Measurements from ENCODE around the gene NPHP1.
"Not testable (repeated sequence)": the region's sequence is repeated elsewhere in the genome, so short reads cannot be mapped to it uniquely, and the experiment has no call there.

NPHP1 gene

DNA sequence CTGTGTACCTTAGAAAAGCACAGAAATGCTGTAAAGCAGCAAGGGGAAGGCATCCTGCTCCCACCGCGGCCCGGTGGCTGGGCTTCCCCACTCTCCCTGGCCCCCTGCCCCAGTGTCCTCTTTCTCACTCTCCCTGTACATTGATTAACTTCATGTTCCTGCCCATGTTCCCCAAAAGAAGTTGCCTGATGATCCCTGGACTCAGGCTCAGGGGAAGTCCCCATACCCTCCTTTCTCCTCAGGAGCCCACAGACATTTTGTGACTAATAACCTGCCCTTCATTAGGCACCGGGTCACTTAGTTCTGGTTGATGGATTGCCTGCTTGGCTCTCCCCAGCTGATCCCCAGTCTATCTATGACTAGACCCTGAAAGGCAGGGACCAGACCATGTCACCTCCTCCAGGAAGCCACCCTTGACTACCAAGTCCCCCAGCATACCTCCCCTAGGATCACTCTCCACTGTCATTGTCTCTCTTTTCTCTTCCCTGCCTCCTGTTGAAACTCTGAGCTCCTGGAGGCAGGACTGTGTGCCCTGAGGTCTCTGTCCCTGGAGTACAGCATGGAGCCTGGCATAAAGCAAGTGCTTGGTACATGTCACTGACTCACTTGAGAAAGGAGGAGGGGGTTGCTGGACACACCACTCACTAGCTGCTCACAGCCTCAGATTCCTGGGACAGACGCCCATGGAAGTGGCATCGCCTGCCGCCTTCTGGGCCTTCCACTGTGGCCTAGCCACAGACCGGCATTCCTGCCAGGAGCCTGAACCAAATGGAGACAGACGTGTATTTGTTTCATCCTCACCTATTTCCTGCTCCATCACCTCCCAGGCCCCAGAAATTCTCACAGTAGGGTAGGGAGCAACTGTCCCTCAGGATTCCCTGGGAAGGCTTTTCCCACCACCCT lies 102.7 kb downstream of the NPHP1 start:
- no peak for DNase-seq

DNA sequence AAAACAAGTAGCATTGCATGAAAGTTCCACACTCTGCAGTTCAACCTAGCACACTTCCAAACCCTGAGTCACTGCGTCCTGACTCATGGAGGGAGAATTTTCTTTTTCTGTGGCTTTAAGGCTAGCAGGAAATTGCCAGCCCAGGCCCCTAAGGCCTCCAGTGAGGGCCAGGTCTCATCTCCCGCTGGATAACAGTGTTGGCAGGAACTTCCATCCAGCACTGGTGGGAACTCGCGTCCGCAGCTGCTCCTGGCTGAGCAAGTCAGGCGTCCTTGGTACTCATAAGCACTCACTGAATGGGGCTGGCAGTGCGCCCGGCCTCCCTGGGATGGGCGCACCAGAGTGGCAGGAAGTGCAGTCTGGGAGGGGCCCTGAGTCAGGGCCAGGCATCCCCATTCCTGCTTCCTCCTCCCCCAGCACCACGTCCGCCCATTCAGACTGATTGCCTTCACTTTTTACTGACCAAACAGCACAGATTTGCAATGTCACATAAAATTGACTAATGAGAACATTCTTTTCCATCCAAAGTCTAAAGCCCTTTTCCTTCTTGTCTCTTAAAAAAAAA lies 103.5 kb downstream of the NPHP1 start:
- no peak for DNase-seq

DNA sequence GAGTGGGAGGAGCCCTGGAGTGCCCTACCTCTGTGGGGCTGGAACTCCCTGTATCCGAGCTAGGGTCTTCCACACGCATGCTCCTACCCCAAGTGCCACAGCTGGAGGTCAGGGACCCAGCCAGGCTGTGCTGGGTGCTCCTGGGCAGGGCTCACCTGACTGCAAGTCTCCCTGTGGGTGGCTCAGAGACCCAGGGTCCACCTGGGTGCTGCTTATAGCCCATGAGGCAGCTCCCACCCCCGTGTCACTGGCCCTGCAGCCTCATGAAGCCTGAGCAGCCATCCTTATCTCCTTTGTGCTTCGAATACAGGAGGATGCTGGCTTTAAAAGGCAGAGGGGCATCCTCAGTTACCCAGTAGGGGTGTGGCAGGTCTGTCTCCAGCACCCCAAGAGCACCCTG lies 103.9 kb downstream of the NPHP1 start:
- DNase-seq, result not testable (repeated sequence)

DNA sequence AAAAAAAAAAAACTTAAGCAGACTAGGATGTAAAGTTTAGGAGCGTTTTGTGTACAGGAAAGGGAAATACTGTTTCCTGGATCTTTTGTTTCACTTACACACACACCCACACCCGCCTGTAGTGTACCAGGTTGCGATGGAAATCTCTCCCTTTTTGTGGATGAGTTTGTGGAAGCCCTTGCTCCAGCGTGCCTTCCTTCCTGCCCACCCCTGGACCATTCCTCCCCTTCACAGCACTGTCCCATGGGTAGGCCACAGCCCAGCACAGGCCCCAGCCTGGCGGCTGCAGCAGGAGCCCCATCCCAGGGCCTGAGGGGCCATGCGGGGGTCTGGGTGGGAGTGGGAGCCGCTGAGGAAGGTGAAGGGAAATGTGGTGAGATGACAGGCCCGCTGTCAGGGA lies 104.3 kb downstream of the NPHP1 start:
- no peak for DNase-seq

DNA sequence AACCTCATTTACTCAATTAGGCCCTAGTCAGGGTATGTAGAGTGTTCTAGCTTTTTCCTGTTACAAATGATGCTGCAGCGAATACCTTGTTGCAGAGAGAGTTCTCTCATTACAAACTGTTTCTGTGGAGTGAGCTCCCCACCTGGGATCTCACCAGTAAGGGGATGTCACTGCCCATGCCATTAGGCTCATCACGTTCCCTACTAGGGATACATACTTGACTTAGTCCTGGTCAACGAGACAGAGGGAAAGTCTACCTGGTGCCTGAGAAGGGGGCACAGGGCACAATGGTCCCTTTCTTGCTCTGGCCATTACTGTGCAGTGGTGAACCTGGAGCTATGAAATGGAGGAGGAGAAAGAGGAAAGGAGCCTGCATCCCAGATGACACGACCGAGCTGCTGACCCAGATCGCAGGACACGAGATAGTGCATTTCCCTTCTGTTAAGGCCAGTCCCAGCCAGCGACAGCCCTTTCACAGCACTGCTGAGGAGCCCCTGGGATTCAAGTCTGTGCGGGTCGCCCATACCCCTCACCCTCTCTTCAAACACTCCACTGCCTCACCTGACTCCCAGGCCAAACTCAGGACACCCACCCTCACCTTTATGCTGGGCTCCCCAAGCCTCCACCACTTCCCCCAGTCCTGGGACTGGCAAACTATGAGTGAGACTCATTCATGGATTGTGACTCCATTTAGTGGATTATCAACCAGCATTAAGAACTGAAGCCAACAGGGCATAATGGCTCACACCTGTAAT lies 105.2 kb downstream of the NPHP1 start:
- DNase-seq, result no peak

DNA sequence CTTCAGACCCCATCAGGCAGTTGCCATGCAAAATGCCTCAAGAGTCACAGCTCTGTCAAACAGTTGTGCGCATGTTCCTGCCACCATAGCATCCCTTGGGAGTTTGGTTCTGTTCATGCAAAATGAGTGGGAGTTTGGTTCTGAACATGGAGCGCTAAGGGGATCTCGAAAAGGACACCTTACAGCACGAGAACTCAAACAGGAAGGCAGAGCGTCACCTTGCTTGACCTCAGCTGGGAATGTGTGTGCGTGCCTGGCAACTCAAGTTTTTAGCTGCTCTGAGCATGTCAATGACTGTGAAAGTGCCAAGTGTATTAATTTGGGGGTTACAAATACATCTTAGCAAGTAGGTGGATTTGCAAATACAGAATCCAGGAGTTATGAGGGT lies 105.8 kb downstream of the NPHP1 start:
- DNase-seq, result no peak

DNA sequence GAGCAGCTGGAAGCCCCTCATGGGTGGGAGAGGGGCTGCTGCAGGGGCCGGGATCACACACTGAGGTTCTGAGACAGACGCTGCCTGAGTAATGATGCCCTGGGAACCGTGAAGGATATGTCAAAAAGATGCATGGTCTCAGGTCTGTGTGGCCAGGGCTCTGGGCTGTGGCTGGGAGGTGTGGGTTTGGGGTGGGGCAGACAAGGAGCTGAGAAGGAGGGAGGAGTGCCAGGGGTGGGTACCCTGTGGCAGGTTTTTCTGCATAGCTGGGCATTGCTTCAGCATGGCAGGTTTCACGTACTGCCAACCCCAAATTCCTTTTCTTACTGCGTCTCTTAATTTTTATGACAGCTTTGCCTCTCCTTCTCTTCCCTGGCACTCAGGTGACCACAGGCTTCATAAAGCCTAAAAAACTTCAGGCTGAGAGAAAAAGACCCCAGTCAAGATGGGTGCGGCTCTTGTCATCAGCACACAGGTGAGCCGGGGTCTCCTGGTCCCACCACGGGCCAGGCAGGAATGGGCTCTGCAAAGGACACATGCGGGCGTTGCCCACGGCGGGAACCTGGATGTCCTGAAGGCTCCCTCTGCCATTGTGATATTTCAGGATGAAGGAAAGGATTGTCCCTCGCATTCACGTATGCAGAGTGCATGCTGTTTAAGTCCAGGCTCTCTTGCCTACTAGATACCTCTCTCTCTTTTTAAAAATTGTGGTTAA lies 107.2 kb downstream of the NPHP1 start:
- DNase-seq, result no peak

DNA sequence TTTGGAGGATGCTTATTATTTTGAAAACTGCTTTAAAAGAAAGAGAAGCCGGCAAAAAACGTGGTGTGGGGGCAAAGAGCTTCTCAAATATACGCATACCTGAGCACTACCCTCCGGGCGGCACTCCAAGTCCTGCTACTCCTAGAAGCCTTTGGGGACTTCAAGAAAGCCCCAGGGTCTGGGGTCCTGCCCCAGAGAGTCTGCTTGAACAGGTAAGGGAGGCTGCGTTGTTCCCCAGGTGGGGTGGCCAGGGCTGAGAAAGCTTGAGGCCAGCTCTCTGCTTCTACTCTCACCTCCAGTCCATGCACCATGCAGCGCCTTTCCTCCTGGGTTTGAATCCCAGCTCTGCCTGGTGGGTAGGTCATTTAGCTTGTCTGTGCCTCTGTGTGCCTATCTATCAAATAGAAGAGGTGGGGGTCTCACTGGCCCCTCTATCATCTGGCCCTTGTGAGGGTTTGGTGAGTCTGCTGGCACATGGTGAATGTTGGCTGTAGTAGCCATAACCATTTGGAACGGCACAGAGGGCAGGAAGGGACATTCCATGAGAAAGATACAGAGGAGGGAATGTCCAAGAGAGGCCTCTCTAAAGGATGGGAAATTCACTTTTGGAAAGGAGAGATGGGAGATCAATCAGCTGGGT lies 108.7 kb downstream of the NPHP1 start:
- DNase-seq, result no peak

DNA sequence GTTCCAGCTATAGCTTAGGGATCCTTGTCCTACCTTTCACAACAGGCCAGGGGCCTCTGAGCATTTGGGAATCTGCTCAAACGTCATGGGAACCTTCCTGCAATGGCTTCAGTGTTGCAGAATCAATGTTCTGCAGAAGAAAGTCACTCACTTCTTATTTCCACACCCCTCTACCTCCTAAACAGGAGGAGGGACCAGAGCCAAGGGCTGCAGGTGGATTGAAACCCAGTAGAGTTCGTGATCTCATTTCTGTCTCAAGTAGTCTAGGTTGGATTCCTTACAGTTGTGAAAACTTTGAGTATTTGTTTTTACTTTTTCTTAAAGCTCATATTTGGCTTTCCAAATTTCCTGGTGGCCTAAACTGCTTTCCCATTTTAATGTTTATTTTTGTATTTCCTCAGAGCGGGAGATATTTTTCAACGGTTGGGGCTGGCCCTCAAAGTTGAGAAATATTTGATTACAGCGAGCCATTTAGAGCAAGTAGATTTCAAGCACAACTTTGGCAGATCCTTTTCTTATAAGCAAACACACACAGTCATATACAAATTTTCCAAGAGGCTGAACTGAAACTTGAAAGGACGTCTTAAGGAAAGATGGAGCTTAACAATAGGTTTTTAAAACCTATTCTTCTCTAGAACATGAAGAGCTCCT lies 109.8 kb downstream of the NPHP1 start:
- DNase-seq, result not testable (repeated sequence)

DNA sequence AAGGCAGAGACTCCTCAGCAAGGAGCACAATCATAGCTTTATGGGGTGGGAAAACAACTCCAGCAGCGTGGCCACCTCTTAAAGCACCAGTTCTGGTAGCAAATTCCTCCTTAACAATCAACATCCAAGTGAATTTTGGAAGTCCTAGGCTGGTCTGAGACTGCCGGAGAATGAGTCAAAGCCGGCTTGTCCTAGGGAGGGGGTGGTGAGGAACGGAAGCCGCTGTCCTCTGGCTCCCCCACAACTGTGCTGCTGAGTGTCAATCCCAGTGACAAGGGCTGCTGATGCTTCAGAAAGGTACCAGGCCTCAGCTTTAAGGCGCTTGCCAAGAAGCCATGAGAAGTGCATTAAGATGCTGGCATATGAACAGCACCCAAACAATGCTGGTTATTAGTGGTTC lies 110.9 kb downstream of the NPHP1 start:
- DNase-seq, result not testable (repeated sequence)

DNA sequence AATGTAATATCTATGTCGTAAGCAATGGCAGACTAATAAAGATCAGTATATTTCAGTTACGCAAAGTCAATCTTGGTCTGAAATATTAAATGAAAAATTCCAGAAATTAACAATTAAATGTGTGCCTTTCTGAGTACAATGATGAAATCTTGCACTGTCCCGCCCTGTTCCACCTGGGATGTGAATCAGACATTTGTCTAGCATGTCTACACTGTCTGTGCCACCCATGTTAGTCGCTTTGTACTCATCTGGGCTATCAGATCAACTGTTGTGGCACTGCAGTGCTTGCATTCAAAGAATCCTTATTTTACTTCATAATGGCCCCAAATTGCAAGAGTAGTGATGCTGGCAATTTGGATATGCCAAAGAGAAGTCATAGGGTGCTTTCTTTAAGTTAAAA lies 114.6 kb downstream of the NPHP1 start:
- not testable (repeated sequence) for DNase-seq

DNA sequence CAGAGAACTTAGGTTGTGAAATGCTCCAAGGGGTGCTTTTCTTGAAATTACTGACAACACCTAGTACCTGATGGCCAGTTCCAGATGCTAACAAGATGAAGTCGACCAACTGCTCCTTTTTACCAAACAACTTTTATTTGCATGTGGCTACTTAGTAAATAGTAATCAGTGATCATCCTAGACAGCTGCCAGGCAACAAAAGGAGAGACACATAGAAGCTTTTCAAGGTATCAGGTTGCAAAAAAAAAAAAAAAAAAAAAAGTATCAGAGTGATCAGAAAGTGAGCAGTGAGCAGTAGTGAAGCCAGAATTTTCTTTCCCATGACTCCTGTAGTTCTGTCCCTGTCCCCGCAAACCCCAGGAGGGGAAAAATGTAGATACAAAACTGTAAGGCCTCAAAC lies 121.1 kb downstream of the NPHP1 start:
- not testable (repeated sequence) for DNase-seq

DNA sequence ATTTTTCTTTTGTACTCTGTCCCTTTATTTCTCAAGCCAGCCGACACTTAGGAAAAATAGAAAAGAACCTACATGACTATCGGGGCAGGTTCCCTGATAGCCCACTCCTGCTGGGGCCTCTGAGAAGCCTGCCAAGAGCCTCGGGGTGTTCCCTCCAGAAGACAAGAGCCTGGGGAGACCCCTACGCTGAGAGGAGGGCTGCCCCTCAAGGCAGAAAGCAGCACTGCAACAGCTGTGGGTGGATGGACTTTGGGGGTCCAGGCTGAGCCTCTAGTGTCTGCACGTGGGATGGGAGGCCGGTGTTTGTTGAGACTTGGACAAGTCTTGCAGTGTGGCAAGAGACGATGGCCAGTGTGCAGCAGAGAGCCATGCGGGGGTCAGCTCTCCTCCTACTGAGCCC lies 121.7 kb downstream of the NPHP1 start:
- DNase-seq, result not testable (repeated sequence)

DNA sequence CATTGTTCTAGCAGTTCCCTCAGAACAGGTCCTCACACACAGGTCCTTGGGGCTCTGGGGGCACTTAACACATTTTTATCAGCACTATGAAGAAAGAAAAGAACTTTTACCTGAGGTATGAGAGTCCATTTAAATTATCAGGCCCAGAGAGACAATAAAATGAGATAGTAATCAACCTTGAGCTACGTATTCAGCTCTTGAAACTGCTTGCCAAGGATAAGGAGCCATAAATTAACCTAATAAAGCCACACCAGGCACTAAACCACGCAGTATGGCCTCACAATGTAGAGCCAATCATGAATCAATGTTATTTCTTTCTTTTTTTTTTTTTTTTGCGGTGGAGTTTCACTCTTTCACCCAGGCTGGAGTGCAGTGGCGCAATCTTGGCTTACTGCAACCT lies 126.7 kb downstream of the NPHP1 start:
- not testable (repeated sequence) for DNase-seq

DNA sequence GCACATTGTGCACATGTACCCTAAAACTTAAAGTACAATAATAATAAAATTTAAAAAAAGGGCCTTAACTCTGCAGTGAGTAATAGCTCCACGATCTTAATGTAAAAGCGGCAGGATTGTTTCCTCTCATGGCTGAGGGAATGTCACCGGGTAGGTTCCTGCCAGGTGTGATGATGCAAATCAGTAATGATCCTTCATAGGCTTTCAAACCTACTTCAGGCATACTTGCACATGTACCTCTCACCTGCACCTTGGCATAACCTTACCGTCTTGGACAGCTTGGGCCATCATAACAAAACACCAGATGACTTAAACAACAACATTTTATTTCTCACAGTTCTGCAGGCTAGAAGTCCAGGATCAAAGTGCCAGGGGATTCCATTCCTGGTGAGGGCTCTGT lies 128.9 kb downstream of the NPHP1 start:
- not testable (repeated sequence) for DNase-seq

All from activated gamma-delta T cell (primary cell).